Endodermal cell (in vitro differentiated cells): ENCODE results near the gene CNTRL. TPM values are rescaled to one million over a fixed set of nuclear protein-coding genes. Genes with fewer than 3 reads are reported as not detected.

Experiments used
- DNase-seq: peaks from one replicate; pipeline ENCODE4 v3.0.0-alpha.2; 2017
- H3K27ac ChIP-seq: 2 replicates; pipeline ENCODE4 v1.5.1; 2013; ENCODE audit warnings: mild to moderate bottlenecking, low read depth, low read length, moderate library complexity
- H3K27me3 ChIP-seq: 2 replicates; pipeline ENCODE4 v1.6.1; 2013; ENCODE audit warnings: mild to moderate bottlenecking, low read length, moderate library complexity; ENCODE audit not compliant: insufficient read depth, control insufficient read depth, poor library complexity, severe bottlenecking
- H3K36me3 ChIP-seq: 2 replicates; pipeline ENCODE4 v1.7.0; 2013; ENCODE audit warnings: mild to moderate bottlenecking, low read length, moderate library complexity; ENCODE audit not compliant: control insufficient read depth, insufficient read depth
- H3K4me1 ChIP-seq: one replicate; pipeline ENCODE4 v1.7.0; 2013; ENCODE audit warnings: low read length; ENCODE audit not compliant: control insufficient read depth, insufficient read depth
- H3K4me3 ChIP-seq: 2 replicates; pipeline ENCODE4 v1.5.1; 2013; ENCODE audit warnings: mild to moderate bottlenecking, low read length, moderate library complexity
- H3K9ac ChIP-seq: 2 replicates; pipeline ENCODE4 v1.6.1; 2013; ENCODE audit warnings: mild to moderate bottlenecking, low read length, moderate library complexity; ENCODE audit not compliant: poor library complexity, severe bottlenecking; ENCODE audit errors: extremely low read depth
- H3K9me3 ChIP-seq: 2 replicates; pipeline ENCODE4 v1.6.1; 2013; ENCODE audit warnings: mild to moderate bottlenecking, low read length, moderate library complexity; ENCODE audit not compliant: control insufficient read depth
- H3K27ac Mint-ChIP-seq: 2 replicates; pipeline ENCODE4 v1.8.0; 2020; ENCODE audit warnings: mixed read lengths
- H3K27me3 Mint-ChIP-seq: 2 replicates; pipeline ENCODE4 v1.8.0; 2021; ENCODE audit warnings: mild to moderate bottlenecking, mixed read lengths; ENCODE audit not compliant: insufficient read depth
- H3K36me3 Mint-ChIP-seq: 2 replicates; pipeline ENCODE4 v1.8.0; 2020; ENCODE audit warnings: low read depth, mixed read lengths
- H3K4me1 Mint-ChIP-seq: 2 replicates; pipeline ENCODE4 v1.8.0; 2020; ENCODE audit warnings: mixed read lengths
- H3K4me3 Mint-ChIP-seq: 2 replicates; pipeline ENCODE4 v1.8.0; 2020; ENCODE audit warnings: mild to moderate bottlenecking, moderate library complexity, mixed read lengths
- H3K9me3 Mint-ChIP-seq: 2 replicates; pipeline ENCODE4 v1.8.0; 2020; ENCODE audit warnings: mild to moderate bottlenecking, mixed read lengths
- CTCF ChIP-seq: fragments of 200-600 bp; sonication (generic); conservative IDR thresholded peaks from 2 replicates; pipeline ENCODE4 v1.5.0; 2021; ENCODE audit warnings: antibody characterized with exemption, mild to moderate bottlenecking
- WGBS, 2 experiments: methylation state at CpG; one replicate each; pipeline versions ENCODE4 v1.1.5 to v1.1.7; 2013; ENCODE audit warnings: missing lambda C conversion rate in 2 of 2, mixed read lengths in 1 of 2; ENCODE audit not compliant: insufficient coverage in 1 of 2, insufficient read length in 1 of 2; 5-methylcytosine and 5-hydroxymethylcytosine counted together
- total RNA-seq, 2 donors: library from RNA; stranded (reverse); fragmentation: NEBNext Ultra II Directional in 1 of 2; extraction: Animal tissue kit (Norgen Biotek cat#: 25700) in 1 of 2; gene quantifications; 2 replicates in 1 of 2; 3 replicates in 1 of 2; pipeline ENCODE4 v1.2.1, GENCODE V29; 2021

CNTRL gene
- total RNA-seq, 2 donors from 2014 or later, result 18.0 to 21.0 TPM

GRCh38 chr9:121191235-121191634, 116.5 kb downstream of the CNTRL start:
- Mint-ChIP-seq H3K36me3 (no peaks in the 10 kb centered on the region), H3K27me3 (no peaks in the 10 kb centered on the region), H3K9me3 (no peaks in the 10 kb centered on the region), H3K4me1 (peaks cover 27% of the 10 kb centered on the region), H3K4me3 (no peak overlapping the region), H3K27ac (no peak overlapping the region)
- no peak overlapping the region for H3K27ac ChIP-seq
- peaks cover 6% of the 10 kb centered on the region for H3K36me3 ChIP-seq
- no peaks in the 10 kb centered on the region for H3K27me3 ChIP-seq
- no peaks in the 10 kb centered on the region for H3K4me1 ChIP-seq
- WGBS, 2 experiments, result 88 to 89% methylated on average over 2 of the region's 2 CpGs
- TF ChIP-seq CTCF, result no peak
- no peaks in the 10 kb centered on the region for H3K9me3 ChIP-seq
- no peak for DNase-seq
- no peak overlapping the region for H3K9ac ChIP-seq
- H3K4me3 ChIP-seq, result no peak overlapping the region

- Histone ChIP-seq H3K27me3 (no peaks in the 10 kb centered on the region), H3K9me3 (no peaks in the 10 kb centered on the region), H3K36me3 (no peaks in the 10 kb centered on the region), H3K9ac (no peak overlapping the region), H3K4me1 (peaks cover 6% of the 10 kb centered on the region), H3K4me3 (no peak overlapping the region), H3K27ac (no peak overlapping the region)
- DNase-seq, result no peak
- peaks cover 28% of the 10 kb centered on the region for H3K4me1 Mint-ChIP-seq
- 73% methylated on average over 1 of the region's 1 CpG; no CpG with 5 or more reads in 1 of the 2 experiments for WGBS, 2 experiments
- TF ChIP-seq CTCF, result no peak
- no peaks in the 10 kb centered on the region for H3K36me3 Mint-ChIP-seq
- no peak overlapping the region for H3K27ac Mint-ChIP-seq
- no peak overlapping the region for H3K4me3 Mint-ChIP-seq
- no peaks in the 10 kb centered on the region for H3K9me3 Mint-ChIP-seq
- H3K27me3 Mint-ChIP-seq, result no peaks in the 10 kb centered on the region
These were observed 117.8 kb downstream of the CNTRL start for GRCh38 chr9:121192518-121192917.

- Mint-ChIP-seq H3K4me1 (peaks cover 23% of the 10 kb centered on the region), H3K4me3 (no peak overlapping the region), H3K27me3 (no peaks in the 10 kb centered on the region), H3K27ac (no peak overlapping the region), H3K9me3 (no peaks in the 10 kb centered on the region), H3K36me3 (no peaks in the 10 kb centered on the region)
- no peak overlapping the region for H3K4me3 ChIP-seq
- DNase-seq, result no peak
- H3K9ac ChIP-seq, result no peak overlapping the region
- no peaks in the 10 kb centered on the region for H3K9me3 ChIP-seq
- H3K4me1 ChIP-seq, result peaks cover 6% of the 10 kb centered on the region
- no peaks in the 10 kb centered on the region for H3K27me3 ChIP-seq
- H3K27ac ChIP-seq, result no peak overlapping the region
- TF ChIP-seq CTCF, result no peak
- H3K36me3 ChIP-seq, result no peaks in the 10 kb centered on the region
- 88 to 100% methylated on average over 1 of the region's 1 CpG for WGBS, 2 experiments
These were observed 118.3 kb downstream of the CNTRL start for GRCh38 chr9:121192959-121193640.
